Muscle of back (tissue), 13 donors: ENCODE data around the gene KLHL3. TPM values are rescaled to one million over a fixed set of nuclear protein-coding genes. Genes with fewer than 3 reads are reported as not detected.
"Not testable (repeated sequence)": the region's sequence is repeated elsewhere in the genome, so short reads cannot be mapped to it uniquely, and the experiment has no call there.

Experiments used
- DNase-seq, 3 donors: peaks; one replicate each; pipeline versions ENCODE4 v3.0.0 to v3.0.0-alpha.2; 2013
- long read RNA-seq, 9 donors: transcript quantifications; one replicate each; lab custom pipeline, GENCODE V29; 2026
- polyA plus RNA-seq, 10 donors: library from polyadenylated mRNA; unstranded; fragments of 120-200 nt; gene quantifications; one replicate each; pipeline ENCODE4 v1.2.1, GENCODE V29; 2013; ENCODE audit not compliant: insufficient read length in 10 of 10

KLHL3 gene
- polyA plus RNA-seq = 1 to 10 TPM; 2.5 to 8.5 (median 4.1) TPM
- long read RNA-seq, donor 1 = 0 reads
- long read RNA-seq, donor 2 = 0 reads
- long read RNA-seq, donor 3 = 0 reads
- long read RNA-seq, donor 4 = 0 reads
- long read RNA-seq, donor 5 = 0 reads
- long read RNA-seq, donor 6 = 0 reads
- long read RNA-seq, donor 7 = 0 reads
- long read RNA-seq, donor 8 = 0 reads
- long read RNA-seq, donor 9 = 0 reads

- peak; percentile 31 to 77 (median 38) for DNase-seq
Measured at GRCh38 chr5:137735555-137736284, at the start of gene KLHL3. Gene KLHL3 (minus strand): TSS chr5:137736089. CDS start chr5:137735646, 443 bp downstream.

- no peak for DNase-seq
Measured at GRCh38 chr5:137782984-137783536, 47.2 kb upstream of the KLHL3 start.

- no peak for DNase-seq
Measured at GRCh38 chr5:137782055-137782454, 46.2 kb upstream of the KLHL3 start.

GRCh38 chr5:137778772-137779564 lies 43.1 kb upstream of the KLHL3 start:
- peak; percentile 25 to 57 (median 47) for DNase-seq

GRCh38 chr5:137767937-137768336 lies 32.0 kb upstream of the KLHL3 start:
- not testable (repeated sequence) for DNase-seq

GRCh38 chr5:137761566-137761965 lies 25.7 kb upstream of the KLHL3 start:
- DNase-seq = no peak

- no peak for DNase-seq
Measured at GRCh38 chr5:137760719-137761516, 25.0 kb upstream of the KLHL3 start.

- no peak for DNase-seq
Measured at GRCh38 chr5:137760294-137760693, 24.4 kb upstream of the KLHL3 start.

- no peak for DNase-seq
Measured at GRCh38 chr5:137758715-137759306, 22.9 kb upstream of the KLHL3 start.

GRCh38 chr5:137758121-137758520 lies 22.2 kb upstream of the KLHL3 start:
- no peak for DNase-seq

GRCh38 chr5:137757634-137758033 lies 21.7 kb upstream of the KLHL3 start:
- DNase-seq = no peak

- no peak for DNase-seq
Measured at GRCh38 chr5:137754961-137755762, 19.3 kb upstream of the KLHL3 start.

- peak; percentile 97 to 100 (median 98) for DNase-seq
Measured at GRCh38 chr5:137754188-137754960, 18.5 kb upstream of the KLHL3 start, which contains the start of gene HNRNPA0. Gene HNRNPA0 (minus strand): TSS chr5:137754363. CDS start chr5:137754066, 297 bp downstream.

GRCh38 chr5:137753691-137754187 lies 17.9 kb upstream of the KLHL3 start:
- DNase-seq = peak in 1 of 3 donors; percentile 65

- peak in 2 of 3 donors; percentile 38 to 63 for DNase-seq
Measured at GRCh38 chr5:137752905-137753690, 17.2 kb upstream of the KLHL3 start.

- peak; percentile 71 to 81 (median 73) for DNase-seq
Measured at GRCh38 chr5:137751869-137752491, 16.1 kb upstream of the KLHL3 start.

- DNase-seq = no peak
Measured at GRCh38 chr5:137750436-137750835, 14.5 kb upstream of the KLHL3 start.

- DNase-seq = no peak
Measured at GRCh38 chr5:137747848-137748247, 12.0 kb upstream of the KLHL3 start.
